Neural progenitor cell (in vitro differentiated cells): ENCODE measurements around the gene STXBP5. TPM values are rescaled to one million over a fixed set of nuclear protein-coding genes. Genes with fewer than 3 reads are reported as not detected.

Source experiments
- DNase-seq: peaks from one replicate; pipeline ENCODE4 v3.0.0-alpha.2; 2016; ENCODE audit warnings: low spot score
- H2AFZ ChIP-seq: fragments of 200-600 bp; sonication (generic); replicated peaks from 2 replicates; pipeline ENCODE4 v1.6.1; 2016; ENCODE audit warnings: antibody characterized with exemption
- H3F3A ChIP-seq: fragments of 200-600 bp; sonication (generic); 2 replicates; pipeline ENCODE4 v1.6.1; 2016; ENCODE audit warnings: antibody characterized with exemption, low read depth
- H3K27ac ChIP-seq: fragments of 200-600 bp; sonication (generic); 2 replicates; pipeline ENCODE4 v1.5.1; 2016; ENCODE audit warnings: mild to moderate bottlenecking
- H3K27me3 ChIP-seq: fragments of 200-600 bp; sonication (generic); 2 replicates; pipeline ENCODE4 v1.6.1; 2016; ENCODE audit warnings: mild to moderate bottlenecking, moderate library complexity
- H3K36me3 ChIP-seq: fragments of 200-600 bp; sonication (generic); 2 replicates; pipeline ENCODE4 v1.5.1; 2016
- H3K4me1 ChIP-seq: fragments of 200-600 bp; sonication (generic); 2 replicates; pipeline ENCODE4 v1.6.1; 2016; ENCODE audit warnings: mixed run types
- H3K4me2 ChIP-seq: fragments of 200-600 bp; sonication (generic); 2 replicates; pipeline ENCODE4 v1.6.1; 2016
- H3K4me3 ChIP-seq: fragments of 200-600 bp; sonication (generic); 2 replicates; pipeline ENCODE4 v1.5.1; 2016
- H3K79me2 ChIP-seq: fragments of 200-600 bp; sonication (generic); 2 replicates; pipeline ENCODE4 v1.6.1; 2016; ENCODE audit warnings: low read depth
- H3K9ac ChIP-seq: fragments of 200-600 bp; sonication (generic); 2 replicates; pipeline ENCODE4 v1.6.1; 2016
- H3K9me3 ChIP-seq: fragments of 200-600 bp; sonication (generic); 2 replicates; pipeline ENCODE4 v1.5.1; 2016; ENCODE audit warnings: low read depth
- H4K20me1 ChIP-seq: fragments of 200-600 bp; sonication (generic); 2 replicates; pipeline ENCODE4 v1.6.1; 2016; ENCODE audit warnings: low read depth
- H3K27ac Mint-ChIP-seq: 3 replicates; pipeline ENCODE4 v1.8.0; 2021; ENCODE audit warnings: mixed read lengths
- H3K27me3 Mint-ChIP-seq: 2 replicates; pipeline ENCODE4 v1.8.0; 2022; ENCODE audit warnings: low read depth, mild to moderate bottlenecking, inconsistent platforms, moderate library complexity, mixed read lengths; ENCODE audit not compliant: insufficient read depth
- H3K36me3 Mint-ChIP-seq: 3 replicates; pipeline ENCODE4 v1.8.0; 2021; ENCODE audit warnings: mixed read lengths
- H3K4me1 Mint-ChIP-seq: 3 replicates; pipeline ENCODE4 v1.8.0; 2021; ENCODE audit warnings: mixed read lengths
- H3K4me3 Mint-ChIP-seq: 3 replicates; pipeline ENCODE4 v1.8.0; 2021; ENCODE audit warnings: mild to moderate bottlenecking, moderate library complexity, mixed read lengths
- H3K9me3 Mint-ChIP-seq: 3 replicates; pipeline ENCODE4 v1.8.0; 2020; ENCODE audit warnings: mixed read lengths
- CTCF ChIP-seq: fragments of 200-600 bp; sonication (generic); IDR thresholded peaks from 2 replicates; pipeline ENCODE4 v1.5.1; 2017; ENCODE audit warnings: antibody characterized with exemption, mild to moderate bottlenecking
- EZH2 ChIP-seq: fragments of 200-600 bp; sonication (generic); IDR thresholded peaks from 2 replicates; pipeline ENCODE4 v1.6.1; 2017; ENCODE audit warnings: antibody characterized with exemption, mild to moderate bottlenecking, moderate library complexity
- EZH2phosphoT487 ChIP-seq: fragments of 200-600 bp; sonication (generic); IDR thresholded peaks from 2 replicates; pipeline ENCODE4 v1.6.1; 2017; ENCODE audit warnings: antibody characterized with exemption
- total RNA-seq: library from RNA; depleted of rRNA; stranded (reverse); fragments of >200 nt; gene quantifications from 2 replicates; pipeline ENCODE4 v1.2.3, GENCODE V29; 2015; ENCODE audit warnings: low replicate concordance

Gene STXBP5
- total RNA-seq, 1 donor from 2014 or later: 12.0 TPM

GRCh38 chr6:147212622-147213021, 8.4 kb downstream of the STXBP5 start:
- H3K9me3 Mint-ChIP-seq: no peaks in the 10 kb centered on the region
- Histone ChIP-seq H3F3A (no peaks in the 10 kb centered on the region), H3K27ac (no peak overlapping the region), H3K4me3 (no peak overlapping the region), H2AFZ (no peak overlapping the region), H3K9me3 (no peaks in the 10 kb centered on the region), H3K4me2 (peak overlapping the region; percentile 14), H3K27me3 (no peaks in the 10 kb centered on the region), H3K4me1 (peaks cover 23% of the 10 kb centered on the region), H3K36me3 (no peaks in the 10 kb centered on the region), H3K79me2 (peaks cover 24% of the 10 kb centered on the region), H4K20me1 (no peaks in the 10 kb centered on the region), H3K9ac (no peak overlapping the region)
- H3K4me1 Mint-ChIP-seq: peaks cover 9% of the 10 kb centered on the region
- peak; percentile 37 for DNase-seq
- TF ChIP-seq CTCF (no peak), EZH2phosphoT487 (no peak), EZH2 (no peak)
- H3K4me3 Mint-ChIP-seq: no peak overlapping the region
- no peaks in the 10 kb centered on the region for H3K27me3 Mint-ChIP-seq
- H3K36me3 Mint-ChIP-seq: peaks cover 7% of the 10 kb centered on the region
- H3K27ac Mint-ChIP-seq: no peak overlapping the region

GRCh38 chr6:147213772-147214171, 9.6 kb downstream of the STXBP5 start:
- no peak for DNase-seq
- H3K4me1 Mint-ChIP-seq: peaks cover 4% of the 10 kb centered on the region
- no peaks in the 10 kb centered on the region for H3K9me3 Mint-ChIP-seq
- no peaks in the 10 kb centered on the region for H3K36me3 ChIP-seq
- H3K27ac ChIP-seq: no peak overlapping the region
- no peak overlapping the region for H3K27ac Mint-ChIP-seq
- H3K27me3 ChIP-seq: no peaks in the 10 kb centered on the region
- H3K4me2 ChIP-seq: no peak overlapping the region
- no peaks in the 10 kb centered on the region for H3F3A ChIP-seq
- peaks cover 9% of the 10 kb centered on the region for H3K36me3 Mint-ChIP-seq
- TF ChIP-seq CTCF: no peak
- no peak for TF ChIP-seq EZH2
- TF ChIP-seq EZH2phosphoT487: no peak
- no peak overlapping the region for H3K4me3 Mint-ChIP-seq
- H3K9ac ChIP-seq: no peak overlapping the region
- no peaks in the 10 kb centered on the region for H3K9me3 ChIP-seq
- no peak overlapping the region for H3K4me3 ChIP-seq
- H2AFZ ChIP-seq: no peak overlapping the region
- H4K20me1 ChIP-seq: no peaks in the 10 kb centered on the region
- H3K27me3 Mint-ChIP-seq: no peaks in the 10 kb centered on the region
- peaks cover 16% of the 10 kb centered on the region for H3K4me1 ChIP-seq
- H3K79me2 ChIP-seq: peaks cover 12% of the 10 kb centered on the region

- no peak overlapping the region for H3K4me3 Mint-ChIP-seq
- no peaks in the 10 kb centered on the region for H3K27me3 ChIP-seq
- H3F3A ChIP-seq: no peaks in the 10 kb centered on the region
- H4K20me1 ChIP-seq: no peaks in the 10 kb centered on the region
- H3K4me1 ChIP-seq: peaks cover 16% of the 10 kb centered on the region
- H3K9ac ChIP-seq: no peak overlapping the region
- no peak overlapping the region for H3K27ac ChIP-seq
- H3K36me3 ChIP-seq: no peaks in the 10 kb centered on the region
- H3K79me2 ChIP-seq: peaks cover 11% of the 10 kb centered on the region
- TF ChIP-seq EZH2: no peak
- TF ChIP-seq CTCF: no peak
- TF ChIP-seq EZH2phosphoT487: no peak
- no peaks in the 10 kb centered on the region for H3K27me3 Mint-ChIP-seq
- H3K36me3 Mint-ChIP-seq: peaks cover 11% of the 10 kb centered on the region
- H3K4me1 Mint-ChIP-seq: peaks cover 4% of the 10 kb centered on the region
- H3K9me3 Mint-ChIP-seq: no peaks in the 10 kb centered on the region
- H2AFZ ChIP-seq: no peak overlapping the region
- no peak overlapping the region for H3K27ac Mint-ChIP-seq
- H3K4me3 ChIP-seq: no peak overlapping the region
- no peaks in the 10 kb centered on the region for H3K9me3 ChIP-seq
- no peak for DNase-seq
- no peak overlapping the region for H3K4me2 ChIP-seq
Observed at GRCh38 chr6:147214248-147215227, 10.3 kb downstream of the STXBP5 start.
